ENCODE measurements around the gene RBBP4. TPM values are rescaled to one million over a fixed set of nuclear protein-coding genes. Genes with fewer than 3 reads are reported as not detected.
A peak's percentile ranks its signal among the peaks of the same experiment; 100 is the strongest.

RBBP4 gene
- total RNA-seq, 1 donor from 2014 or later = 241 TPM

- Mint-ChIP-seq H3K27me3 (peaks cover 19% of the 10 kb centered on the region), H3K9me3 (no peaks in the 10 kb centered on the region), H3K4me3 (no peak overlapping the region), H3K36me3 (ENCODE audit: low read depth) (no peaks in the 10 kb centered on the region), H3K27ac (no peak overlapping the region), H3K4me1 (peaks cover 7% of the 10 kb centered on the region)
- ATAC-seq (ENCODE audit: low read depth) (peak; percentile 68), DNase-seq (no peak)
- ChIA-PET CTCF (no interaction called here), POLR2A (no interaction called here)
- intact Hi-C loops (cut with micrococcal nuclease) = no loop called here
- TF ChIP-seq CTCF (IDR thresholded peaks at IDR 0.05) = no peak
Observed at GRCh38 chr1:32716312-32717148, 65.5 kb downstream of the RBBP4 start.

- POLR2A ChIA-PET = no interaction called here
- CTCF ChIA-PET = no interaction called here
- no peak for TF ChIP-seq CTCF (IDR thresholded peaks at IDR 0.05)
- intact Hi-C loops (cut with micrococcal nuclease) = no loop called here
- Mint-ChIP-seq H3K27ac (no peak overlapping the region), H3K27me3 (peaks cover 23% of the 10 kb centered on the region), H3K4me1 (peaks cover 5% of the 10 kb centered on the region), H3K9me3 (no peaks in the 10 kb centered on the region), H3K36me3 (ENCODE audit: low read depth) (no peaks in the 10 kb centered on the region), H3K4me3 (no peak overlapping the region)
- no peak for ATAC-seq (ENCODE audit: low read depth)
- no peak for DNase-seq
Observed at GRCh38 chr1:32717503-32717902, 66.5 kb downstream of the RBBP4 start.

- no peak overlapping the region for H3K27ac Mint-ChIP-seq
- TF ChIP-seq CTCF (IDR thresholded peaks at IDR 0.05) = no peak
- ChIA-PET CTCF (no interaction called here), POLR2A (no interaction called here)
- ATAC-seq (ENCODE audit: low read depth) (no peak), DNase-seq (no peak)
- intact Hi-C loops (cut with micrococcal nuclease) = no loop called here
- H3K27me3 Mint-ChIP-seq = peaks cover 26% of the 10 kb centered on the region
- H3K4me3 Mint-ChIP-seq = no peak overlapping the region
- no peaks in the 10 kb centered on the region for H3K36me3 Mint-ChIP-seq (ENCODE audit: low read depth)
- peaks cover 5% of the 10 kb centered on the region for H3K4me1 Mint-ChIP-seq
- H3K9me3 Mint-ChIP-seq = no peaks in the 10 kb centered on the region
Observed at GRCh38 chr1:32718036-32718435, 67.0 kb downstream of the RBBP4 start.

- Mint-ChIP-seq H3K27ac (no peak overlapping the region), H3K27me3 (peaks cover 26% of the 10 kb centered on the region), H3K4me1 (peaks cover 5% of the 10 kb centered on the region), H3K4me3 (no peak overlapping the region), H3K36me3 (ENCODE audit: low read depth) (no peaks in the 10 kb centered on the region), H3K9me3 (no peaks in the 10 kb centered on the region)
- CTCF ChIA-PET = no interaction called here
- intact Hi-C loops (cut with micrococcal nuclease) = no loop called here
- DNase-seq (no peak), ATAC-seq (ENCODE audit: low read depth) (no peak)
- POLR2A ChIA-PET = no interaction called here
- no peak for TF ChIP-seq CTCF (IDR thresholded peaks at IDR 0.05)
Observed at GRCh38 chr1:32718527-32718926, 67.5 kb downstream of the RBBP4 start.

- Mint-ChIP-seq H3K36me3 (ENCODE audit: low read depth) (no peaks in the 10 kb centered on the region), H3K4me3 (no peak overlapping the region), H3K27ac (no peak overlapping the region), H3K4me1 (peaks cover 5% of the 10 kb centered on the region), H3K27me3 (peaks cover 24% of the 10 kb centered on the region), H3K9me3 (no peaks in the 10 kb centered on the region)
- CTCF ChIA-PET = no interaction called here
- POLR2A ChIA-PET = no interaction called here
- no peak for TF ChIP-seq CTCF (IDR thresholded peaks at IDR 0.05)
- ATAC-seq (ENCODE audit: low read depth) (no peak), DNase-seq (no peak)
- intact Hi-C loops (cut with micrococcal nuclease) = no loop called here
Observed at GRCh38 chr1:32719681-32720275, 68.8 kb downstream of the RBBP4 start.

All from activated B cell treated with CpG ODN at 0.5 μM for 24 hours (primary cell).